Esophagus muscularis mucosa (tissue), 3 donors: ENCODE data around the gene NAV3.

ENCODE experiments used
- POLR2A ChIP-seq: fragments of 450-650 bp; IDR thresholded peaks from one replicate; pipeline ENCODE4 v1.6.1; 2017; ENCODE audit warnings: antibody characterized with exemption, moderate library complexity, mild to moderate bottlenecking, low read depth
- TF ChIP-seq, protein P1 (sequence below), 3 experiments: fragments of 200-600 bp in 2 of 3; fragments of 450-650 bp in 1 of 3; sonication (generic) in 2 of 3; IDR thresholded peaks; one replicate each; pipeline ENCODE4 v1.5.1; 2017 to 2019; ENCODE audit warnings: antibody characterized with exemption in 3 of 3, mild to moderate bottlenecking in 2 of 3, moderate library complexity in 1 of 3

- TF ChIP-seq, protein P1, sequence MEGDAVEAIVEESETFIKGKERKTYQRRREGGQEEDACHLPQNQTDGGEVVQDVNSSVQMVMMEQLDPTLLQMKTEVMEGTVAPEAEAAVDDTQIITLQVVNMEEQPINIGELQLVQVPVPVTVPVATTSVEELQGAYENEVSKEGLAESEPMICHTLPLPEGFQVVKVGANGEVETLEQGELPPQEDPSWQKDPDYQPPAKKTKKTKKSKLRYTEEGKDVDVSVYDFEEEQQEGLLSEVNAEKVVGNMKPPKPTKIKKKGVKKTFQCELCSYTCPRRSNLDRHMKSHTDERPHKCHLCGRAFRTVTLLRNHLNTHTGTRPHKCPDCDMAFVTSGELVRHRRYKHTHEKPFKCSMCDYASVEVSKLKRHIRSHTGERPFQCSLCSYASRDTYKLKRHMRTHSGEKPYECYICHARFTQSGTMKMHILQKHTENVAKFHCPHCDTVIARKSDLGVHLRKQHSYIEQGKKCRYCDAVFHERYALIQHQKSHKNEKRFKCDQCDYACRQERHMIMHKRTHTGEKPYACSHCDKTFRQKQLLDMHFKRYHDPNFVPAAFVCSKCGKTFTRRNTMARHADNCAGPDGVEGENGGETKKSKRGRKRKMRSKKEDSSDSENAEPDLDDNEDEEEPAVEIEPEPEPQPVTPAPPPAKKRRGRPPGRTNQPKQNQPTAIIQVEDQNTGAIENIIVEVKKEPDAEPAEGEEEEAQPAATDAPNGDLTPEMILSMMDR (IDR thresholded peaks at IDR 0.05): no peak
- TF ChIP-seq POLR2A: no peak
Measured at GRCh38 chr12:78145398-78145797, 314.7 kb downstream of the NAV3 start.
